ENCODE measurements around the gene ANXA11. TPM values are rescaled to one million over a fixed set of nuclear protein-coding genes. Genes with fewer than 3 reads are reported as not detected.
A peak's percentile ranks its signal among the peaks of the same experiment; 100 is the strongest.

ANXA11 gene
- total and polyA plus RNA-seq, 8 donors, result 90.9 to 298 (median 103) TPM

DNA sequence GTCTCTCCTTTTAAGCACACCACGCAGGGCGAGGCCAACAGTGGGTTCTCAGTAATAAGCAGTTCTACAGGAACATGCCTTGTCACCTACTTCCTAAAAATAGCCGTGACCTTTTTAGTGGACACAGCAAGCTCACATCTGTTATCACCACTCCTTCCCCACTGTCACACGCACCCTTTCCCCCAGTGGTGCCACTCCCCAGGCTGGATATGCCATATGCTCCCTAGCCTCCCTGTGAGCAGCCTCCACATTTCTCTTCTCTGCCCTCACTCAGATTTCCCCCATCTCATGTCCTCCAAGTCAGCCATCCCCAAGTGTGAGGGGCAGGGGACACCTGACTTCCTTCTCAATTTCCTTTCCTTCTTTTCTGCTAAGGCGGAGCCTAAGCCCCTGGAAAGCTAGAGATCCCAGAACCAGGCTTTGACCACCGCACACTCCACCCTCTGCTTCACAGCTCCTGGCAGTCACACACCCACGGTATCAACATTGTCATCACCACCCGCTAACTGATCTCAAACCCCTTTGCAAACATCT, 3.7 kb downstream of the ANXA11 start:
- intact Hi-C loops (cut with DNase I), result no loop called here
- TF ChIP-seq, protein P1, sequence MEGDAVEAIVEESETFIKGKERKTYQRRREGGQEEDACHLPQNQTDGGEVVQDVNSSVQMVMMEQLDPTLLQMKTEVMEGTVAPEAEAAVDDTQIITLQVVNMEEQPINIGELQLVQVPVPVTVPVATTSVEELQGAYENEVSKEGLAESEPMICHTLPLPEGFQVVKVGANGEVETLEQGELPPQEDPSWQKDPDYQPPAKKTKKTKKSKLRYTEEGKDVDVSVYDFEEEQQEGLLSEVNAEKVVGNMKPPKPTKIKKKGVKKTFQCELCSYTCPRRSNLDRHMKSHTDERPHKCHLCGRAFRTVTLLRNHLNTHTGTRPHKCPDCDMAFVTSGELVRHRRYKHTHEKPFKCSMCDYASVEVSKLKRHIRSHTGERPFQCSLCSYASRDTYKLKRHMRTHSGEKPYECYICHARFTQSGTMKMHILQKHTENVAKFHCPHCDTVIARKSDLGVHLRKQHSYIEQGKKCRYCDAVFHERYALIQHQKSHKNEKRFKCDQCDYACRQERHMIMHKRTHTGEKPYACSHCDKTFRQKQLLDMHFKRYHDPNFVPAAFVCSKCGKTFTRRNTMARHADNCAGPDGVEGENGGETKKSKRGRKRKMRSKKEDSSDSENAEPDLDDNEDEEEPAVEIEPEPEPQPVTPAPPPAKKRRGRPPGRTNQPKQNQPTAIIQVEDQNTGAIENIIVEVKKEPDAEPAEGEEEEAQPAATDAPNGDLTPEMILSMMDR (IDR thresholded peaks at IDR 0.05), result no peak
- no peaks in the 10 kb centered on the region for H3K9me3 ChIP-seq
- DNase-seq, result no peak
- peaks cover 48 to 87% of the 10 kb centered on the region in 2 donors for H3K4me1 ChIP-seq
- no peaks in the 10 kb centered on the region for H3K27me3 ChIP-seq
- H3K27ac ChIP-seq, result peak overlapping the region; percentile 97 to 99
- H3K4me3 ChIP-seq, result no peak overlapping the region
- no peak for ATAC-seq
- no peaks in the 10 kb centered on the region for H3K36me3 ChIP-seq

DNA sequence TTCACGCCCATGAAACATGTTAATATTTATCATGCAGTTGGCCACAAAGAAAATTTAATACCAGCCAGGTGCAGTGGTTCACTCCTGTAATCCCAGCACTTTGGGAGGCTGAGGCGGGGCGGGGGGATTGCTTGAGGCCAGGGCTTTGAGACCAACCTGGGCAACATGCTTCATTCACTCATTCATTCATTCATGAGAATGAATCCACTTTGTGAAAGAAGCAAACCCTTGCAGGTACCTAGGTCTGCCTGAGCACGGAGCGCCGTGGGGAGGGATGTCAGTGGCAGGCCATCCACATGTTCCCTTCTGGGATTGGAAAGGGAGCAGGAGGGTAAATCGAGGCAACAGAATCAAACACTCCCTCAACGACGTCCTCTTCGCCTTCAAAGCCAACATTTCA, 4.7 kb downstream of the ANXA11 start:
- no peaks in the 10 kb centered on the region for H3K27me3 ChIP-seq
- TF ChIP-seq, protein P1 (IDR thresholded peaks at IDR 0.05), result no peak
- no peaks in the 10 kb centered on the region for H3K9me3 ChIP-seq
- no peaks in the 10 kb centered on the region for H3K36me3 ChIP-seq
- DNase-seq, result no peak
- peak overlapping the region; percentile 71 to 97 for H3K27ac ChIP-seq
- no peak overlapping the region for H3K4me3 ChIP-seq
- H3K4me1 ChIP-seq, result peaks cover 51 to 89% of the 10 kb centered on the region in 2 donors
- intact Hi-C loops (cut with DNase I), result no loop called here
- no peak for ATAC-seq

DNA sequence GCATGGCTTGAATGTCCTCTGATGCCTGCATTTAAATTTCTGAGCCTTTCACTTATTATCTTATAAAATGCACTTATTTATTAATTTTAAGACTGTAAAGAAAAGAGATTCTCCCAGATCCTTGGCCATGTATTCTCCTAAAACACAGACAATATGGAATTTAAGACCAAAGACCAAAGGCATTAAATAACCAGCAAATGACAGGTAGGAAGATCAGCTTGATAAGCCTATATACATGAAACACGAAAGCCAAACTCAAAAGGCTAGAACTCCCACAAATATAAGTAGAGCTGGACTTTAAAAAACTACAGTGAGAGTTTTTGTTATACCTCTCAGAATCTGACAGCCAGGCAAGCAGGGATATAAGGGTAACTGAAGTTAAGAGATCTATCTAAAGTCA, 5.1 kb downstream of the ANXA11 start:
- Histone ChIP-seq H3K4me1 (peaks cover 52 to 93% of the 10 kb centered on the region in 2 donors), H3K4me3 (no peak overlapping the region), H3K27me3 (no peaks in the 10 kb centered on the region), H3K9me3 (no peaks in the 10 kb centered on the region), H3K36me3 (no peaks in the 10 kb centered on the region), H3K27ac (peak overlapping the region; percentile 71 to 97)
- DNase-seq (no peak), ATAC-seq (no peak)
- intact Hi-C loops (cut with DNase I), result no loop called here
- TF ChIP-seq, protein P1 (IDR thresholded peaks at IDR 0.05), result no peak

DNA sequence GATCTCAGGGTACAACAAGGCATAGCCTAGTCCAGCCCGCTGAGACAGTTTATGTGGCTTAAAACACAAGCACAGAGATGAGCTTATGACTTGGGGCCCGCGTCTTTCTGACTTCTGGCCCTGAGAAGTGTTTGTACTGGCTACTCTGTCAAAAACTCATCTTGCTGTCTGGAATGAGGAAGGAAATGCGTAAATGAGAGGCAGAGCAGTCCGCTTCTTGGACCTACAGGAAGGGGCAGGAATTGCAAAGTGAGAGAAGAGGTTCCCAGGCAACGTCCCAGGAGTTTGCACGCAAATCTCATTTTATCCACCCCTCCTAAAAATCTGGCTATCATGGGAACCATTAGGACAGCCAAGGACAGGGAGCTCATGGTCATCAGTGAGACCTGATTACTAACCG, 5.5 kb downstream of the ANXA11 start:
- intact Hi-C loops (cut with DNase I), result no loop called here
- Histone ChIP-seq H3K27ac (peak overlapping the region; percentile 71 to 97), H3K36me3 (peaks cover 0 to 4% of the 10 kb centered on the region in 2 donors), H3K4me1 (peaks cover 52 to 97% of the 10 kb centered on the region in 2 donors), H3K4me3 (no peak overlapping the region), H3K9me3 (no peaks in the 10 kb centered on the region), H3K27me3 (no peaks in the 10 kb centered on the region)
- TF ChIP-seq, protein P1 (IDR thresholded peaks at IDR 0.05), result peak; percentile 30 to 44
- ATAC-seq (peak; percentile 15), DNase-seq (peak in 3 of 4 donors; percentile 49 to 67 (median 61))

DNA sequence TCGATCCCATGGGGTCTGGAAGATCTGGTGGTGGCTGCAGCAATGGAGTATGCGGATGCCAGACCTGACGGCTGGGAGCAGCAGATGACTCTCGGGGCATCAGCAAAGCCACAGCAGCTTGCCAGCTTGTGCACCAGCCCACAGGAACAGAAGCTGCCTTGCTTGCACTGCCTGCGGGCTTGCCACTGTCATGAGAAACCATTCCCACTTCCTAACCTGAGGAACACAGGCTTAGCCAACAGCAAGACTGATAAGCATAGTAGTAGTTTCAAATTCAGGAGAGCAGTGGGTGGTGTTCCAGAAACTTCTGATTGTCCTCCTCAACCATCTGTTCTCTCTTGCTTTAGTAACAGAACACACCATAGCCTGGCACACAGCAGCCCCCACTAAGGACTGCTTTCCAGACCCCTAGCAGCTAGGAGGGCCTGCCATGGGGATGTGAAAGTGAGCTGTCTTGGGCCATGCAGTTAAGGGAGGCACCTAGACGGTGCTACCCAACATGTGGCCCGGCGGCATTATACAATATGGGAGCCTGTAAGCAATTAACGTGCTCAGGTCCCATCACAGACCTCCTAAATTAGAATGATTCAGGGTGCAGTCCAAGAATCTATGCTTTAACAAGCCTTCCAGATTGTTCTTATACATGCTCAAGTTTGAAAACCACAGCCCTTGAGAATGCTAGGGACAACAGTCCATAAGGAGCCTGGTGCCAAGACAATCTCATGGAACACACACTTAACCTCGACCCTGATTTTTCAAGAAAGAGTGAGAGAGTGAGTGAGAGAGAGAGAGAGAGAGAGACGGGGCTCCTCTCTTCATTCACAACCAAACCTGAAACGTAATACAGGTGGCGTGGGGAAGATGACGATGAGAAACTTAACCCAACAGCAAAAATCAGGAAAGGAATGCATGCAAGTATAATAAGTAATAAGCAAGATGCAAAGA, 7.1 kb downstream of the ANXA11 start:
- peak overlapping the region; percentile 71 to 97 for H3K27ac ChIP-seq
- H3K4me1 ChIP-seq, result peaks cover 52 to 100% of the 10 kb centered on the region in 2 donors
- peaks cover 0 to 10% of the 10 kb centered on the region in 2 donors for H3K36me3 ChIP-seq
- no peak overlapping the region for H3K4me3 ChIP-seq
- peak; percentile 4 for ATAC-seq
- H3K9me3 ChIP-seq, result no peaks in the 10 kb centered on the region
- intact Hi-C loops (cut with DNase I), result no loop called here
- no peaks in the 10 kb centered on the region for H3K27me3 ChIP-seq
- TF ChIP-seq, protein P1 (IDR thresholded peaks at IDR 0.05), result no peak
- DNase-seq, result peak in 1 of 4 donors; percentile 28

Measured in left lung (tissue), 10 donors.